H9 (cell line): ENCODE measurements around the gene ATRIP. TPM values are rescaled to one million over a fixed set of nuclear protein-coding genes. Genes with fewer than 3 reads are reported as not detected.
A peak's percentile ranks its signal among the peaks of the same experiment; 100 is the strongest.

Experiments
- DNase-seq: peaks from one replicate; pipeline ENCODE4 v3.0.0-alpha.2; 2017
- H2AFZ ChIP-seq: one replicate; pipeline ENCODE4 v1.6.1; 2013; ENCODE audit warnings: mild to moderate bottlenecking, low read length, control low read depth, moderate library complexity
- H2AK5ac ChIP-seq: 2 replicates; pipeline ENCODE4 v1.6.1; 2013; ENCODE audit warnings: low read length, control low read depth, mixed read lengths; ENCODE audit not compliant: insufficient read length
- H2BK120ac ChIP-seq: one replicate; pipeline ENCODE4 v1.6.1; 2013; ENCODE audit warnings: low read depth, mild to moderate bottlenecking, low read length, control low read depth, inconsistent platforms; ENCODE audit not compliant: poor library complexity, severe bottlenecking
- H2BK12ac ChIP-seq: 2 replicates; pipeline ENCODE4 v1.6.1; 2013; ENCODE audit warnings: low read length, control low read depth, mixed read lengths, low read depth; ENCODE audit not compliant: insufficient read length
- H2BK15ac ChIP-seq: 2 replicates; pipeline ENCODE4 v1.6.1; 2013; ENCODE audit warnings: low read depth, low read length, control low read depth
- H2BK20ac ChIP-seq: one replicate; pipeline ENCODE4 v1.6.1; 2013; ENCODE audit warnings: low read depth, mild to moderate bottlenecking, low read length, control low read depth, inconsistent platforms; ENCODE audit not compliant: poor library complexity, severe bottlenecking
- H2BK5ac ChIP-seq: 2 replicates; pipeline ENCODE4 v1.6.1; 2013; ENCODE audit warnings: low read length, control low read depth, mixed read lengths; ENCODE audit not compliant: insufficient read length
- H3K14ac ChIP-seq: 2 replicates; pipeline ENCODE4 v1.6.1; 2013; ENCODE audit warnings: low read length, control low read depth; ENCODE audit not compliant: insufficient read depth
- H3K18ac ChIP-seq: 2 replicates; pipeline ENCODE4 v1.6.1; 2013; ENCODE audit warnings: low read depth, mild to moderate bottlenecking, mixed read lengths, low read length, control low read depth; ENCODE audit not compliant: insufficient read length
- H3K23ac ChIP-seq: 2 replicates; pipeline ENCODE4 v1.6.1; 2013; ENCODE audit warnings: low read length, control low read depth, mixed read lengths, low read depth; ENCODE audit not compliant: insufficient read length
- H3K23me2 ChIP-seq: 2 replicates; pipeline ENCODE4 v1.6.1; 2013; ENCODE audit warnings: low read depth, mild to moderate bottlenecking, mixed read lengths, low read length, control low read depth; ENCODE audit not compliant: insufficient read length, poor library complexity, severe bottlenecking
- H3K27ac ChIP-seq: 2 replicates; pipeline ENCODE4 v1.5.1; 2013; ENCODE audit warnings: low read length, control low read depth, mixed read lengths, low read depth; ENCODE audit not compliant: insufficient read length
- H3K27me3 ChIP-seq: 2 replicates; pipeline ENCODE4 v1.6.1; 2013; ENCODE audit warnings: low read length, control low read depth, inconsistent platforms; ENCODE audit not compliant: insufficient read depth
- H3K4ac ChIP-seq: 2 replicates; pipeline ENCODE4 v1.6.1; 2013; ENCODE audit warnings: low read depth, mild to moderate bottlenecking, control low read depth, inconsistent platforms, low read length, moderate library complexity
- H3K4me1 ChIP-seq: 2 replicates; pipeline ENCODE4 v1.6.1; 2013; ENCODE audit warnings: low read length, control low read depth, inconsistent platforms; ENCODE audit not compliant: insufficient read depth
- H3K4me2 ChIP-seq: 2 replicates; pipeline ENCODE4 v1.6.1; 2013; ENCODE audit warnings: low read length, control low read depth, mixed read lengths; ENCODE audit not compliant: insufficient read length, insufficient read depth
- H3K56ac ChIP-seq: 2 replicates; pipeline ENCODE4 v1.6.1; 2013; ENCODE audit warnings: low read depth, mild to moderate bottlenecking, mixed read lengths, low read length, control low read depth; ENCODE audit not compliant: insufficient read length
- H3K79me1 ChIP-seq: 2 replicates; pipeline ENCODE4 v1.6.1; 2013; ENCODE audit warnings: low read depth, mild to moderate bottlenecking, moderate library complexity, low read length, control low read depth, inconsistent platforms; ENCODE audit not compliant: insufficient read depth, poor library complexity, severe bottlenecking
- H3K79me2 ChIP-seq: 2 replicates; pipeline ENCODE4 v1.6.1; 2013; ENCODE audit warnings: low read length, control low read depth, inconsistent platforms; ENCODE audit not compliant: insufficient read depth
- H3K9ac ChIP-seq: 2 replicates; pipeline ENCODE4 v1.6.1; 2013; ENCODE audit warnings: low read length, control low read depth, mixed read lengths; ENCODE audit not compliant: insufficient read length; ENCODE audit errors: extremely low read depth
- H3K9me3 ChIP-seq: one replicate; pipeline ENCODE4 v1.6.1; 2013; ENCODE audit warnings: low read depth, low read length, inconsistent platforms; ENCODE audit not compliant: control insufficient read depth
- H3T11ph ChIP-seq: one replicate; pipeline ENCODE4 v1.6.1; 2013; ENCODE audit warnings: mild to moderate bottlenecking, low read length, control low read depth, inconsistent platforms
- H4K20me1 ChIP-seq: one replicate; pipeline ENCODE4 v1.6.1; 2013; ENCODE audit not compliant: control insufficient read depth, insufficient read length, insufficient read depth
- H4K5ac ChIP-seq: 2 replicates; pipeline ENCODE4 v1.6.1; 2013; ENCODE audit warnings: low read depth, mild to moderate bottlenecking, mixed read lengths, low read length, control low read depth; ENCODE audit not compliant: insufficient read length
- H4K8ac ChIP-seq: replicated peaks from 2 replicates; pipeline ENCODE4 v1.6.1; 2013; ENCODE audit warnings: low read length, control low read depth, mixed read lengths, low read depth; ENCODE audit not compliant: insufficient read length
- H4K91ac ChIP-seq: 2 replicates; pipeline ENCODE4 v1.6.1; 2013; ENCODE audit warnings: low read depth, mild to moderate bottlenecking, moderate library complexity, mixed read lengths, low read length, control low read depth; ENCODE audit not compliant: insufficient read length
- H3K27ac Mint-ChIP-seq, 3 experiments: 2 replicates in 2 of 3; 3 replicates in 1 of 3; pipeline ENCODE4 v1.8.0; 2020 to 2021; ENCODE audit warnings: mixed read lengths in 3 of 3, mild to moderate bottlenecking in 1 of 3, moderate library complexity in 1 of 3
- H3K27me3 Mint-ChIP-seq: 2 replicates; pipeline ENCODE4 v1.8.0; 2021; ENCODE audit warnings: low read depth, mild to moderate bottlenecking, moderate library complexity, mixed read lengths
- H3K36me3 Mint-ChIP-seq, 3 experiments: 2 replicates in 2 of 3; 3 replicates in 1 of 3; pipeline ENCODE4 v1.8.0; 2020 to 2021; ENCODE audit warnings: low read depth in 3 of 3, mixed read lengths in 3 of 3; ENCODE audit not compliant: insufficient read depth in 1 of 3
- H3K4me1 Mint-ChIP-seq, 2 experiments: 2 replicates each; pipeline ENCODE4 v1.8.0; 2020; ENCODE audit warnings: mixed read lengths in 2 of 2
- H3K4me3 Mint-ChIP-seq, 2 experiments: 2 replicates in 1 of 2; 3 replicates in 1 of 2; pipeline ENCODE4 v1.8.0; 2020 to 2021; ENCODE audit warnings: mild to moderate bottlenecking in 2 of 2, mixed read lengths in 2 of 2, moderate library complexity in 1 of 2
- H3K9me3 Mint-ChIP-seq, 2 experiments: 2 replicates in 1 of 2; 3 replicates in 1 of 2; pipeline ENCODE4 v1.8.0; 2020; ENCODE audit warnings: mild to moderate bottlenecking in 2 of 2, mixed read lengths in 2 of 2, moderate library complexity in 1 of 2
- CTCF ChIP-seq: fragments of 200-600 bp; sonication (generic); conservative IDR thresholded peaks from 3 replicates; pipeline ENCODE4 v1.8.0; 2021; ENCODE audit warnings: antibody characterized with exemption, mild to moderate bottlenecking
- WGBS: extraction: QIAGEN DNeasy Blood & Tissue Kit; methylation state at CpG from one replicate; pipeline ENCODE4 v1.1.7; 2013; ENCODE audit warnings: missing lambda C conversion rate, low lambda C conversion rate, mixed read lengths; ENCODE audit not compliant: insufficient read length; ENCODE audit errors: extremely low coverage; 5-methylcytosine and 5-hydroxymethylcytosine counted together
- total RNA-seq: library from RNA; stranded (reverse); gene quantifications from 2 replicates; pipeline ENCODE4 v1.2.1, GENCODE V29; 2021

ATRIP gene
- total RNA-seq, 1 experiment from 2014 or later = 16.3 TPM

DNA sequence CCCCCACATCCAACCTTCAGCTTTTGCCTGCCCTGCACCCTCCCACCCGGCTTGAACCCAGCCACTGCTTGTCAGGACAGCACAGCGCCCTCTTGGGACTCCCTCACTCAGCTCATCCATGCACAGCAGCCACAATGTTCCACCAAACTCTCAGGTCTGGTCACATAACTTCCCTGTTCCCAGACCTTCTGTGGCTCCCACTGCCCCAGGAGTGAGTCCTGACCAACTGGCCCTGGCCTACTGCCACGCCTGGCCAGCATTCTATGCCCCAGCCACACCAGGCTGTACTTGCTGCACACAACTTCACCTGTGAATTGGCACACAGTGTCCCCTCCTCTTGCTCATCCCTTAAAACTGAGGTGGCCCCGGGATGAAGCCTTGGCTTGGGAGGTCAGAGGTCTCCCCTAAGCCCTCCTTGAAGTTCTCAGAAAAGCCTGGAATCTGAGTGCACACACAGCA, 37.7 kb upstream of the ATRIP start:
- Mint-ChIP-seq H3K4me3 (no peak overlapping the region), H3K36me3 (peaks cover 59 to 96% (median 93%) of the 10 kb centered on the region in 3 experiments), H3K4me1 (no peaks in the 10 kb centered on the region), H3K27me3 (no peaks in the 10 kb centered on the region; the same call in 1 of the 2 replicates), H3K9me3 (no peaks in the 10 kb centered on the region), H3K27ac (peak overlapping the region in 2 of 3 experiments; percentile 71 to 91; a peak in 2 of 7 replicates)
- Histone ChIP-seq H4K91ac (no peak overlapping the region), H2BK5ac (no peak overlapping the region), H3K23me2 (no peaks in the 10 kb centered on the region), H4K20me1 (no peaks in the 10 kb centered on the region), H3K27ac (no peak overlapping the region), H2BK15ac (no peak overlapping the region), H3K9me3 (no peaks in the 10 kb centered on the region), H3K56ac (no peak overlapping the region), H3K4ac (no peak overlapping the region), H3K9ac (no peak overlapping the region), H2BK120ac (no peak overlapping the region), H3K4me1 (no peaks in the 10 kb centered on the region), H3K27me3 (no peaks in the 10 kb centered on the region), H4K8ac (no peak overlapping the region), H2AFZ (no peak overlapping the region), H3K79me2 (no peaks in the 10 kb centered on the region), H3K4me2 (no peak overlapping the region), H3K23ac (no peak overlapping the region), H3K18ac (no peak overlapping the region), H3T11ph (no peak overlapping the region), H3K79me1 (no peaks in the 10 kb centered on the region), H2AK5ac (no peak overlapping the region), H4K5ac (no peak overlapping the region), H3K14ac (no peak overlapping the region), H2BK20ac (no peak overlapping the region), H2BK12ac (no peak overlapping the region)
- no CpG with 5 or more reads among the region's 4 CpGs for WGBS
- peak; percentile 41 for TF ChIP-seq CTCF
- DNase-seq = peak; percentile 33
